ENCODE measurements around the gene SEC61G. TPM values are rescaled to one million over a fixed set of nuclear protein-coding genes. Genes with fewer than 3 reads are reported as not detected.

Gene SEC61G
- total RNA-seq, 1 experiment from 2014 or later, result 208 TPM

DNA sequence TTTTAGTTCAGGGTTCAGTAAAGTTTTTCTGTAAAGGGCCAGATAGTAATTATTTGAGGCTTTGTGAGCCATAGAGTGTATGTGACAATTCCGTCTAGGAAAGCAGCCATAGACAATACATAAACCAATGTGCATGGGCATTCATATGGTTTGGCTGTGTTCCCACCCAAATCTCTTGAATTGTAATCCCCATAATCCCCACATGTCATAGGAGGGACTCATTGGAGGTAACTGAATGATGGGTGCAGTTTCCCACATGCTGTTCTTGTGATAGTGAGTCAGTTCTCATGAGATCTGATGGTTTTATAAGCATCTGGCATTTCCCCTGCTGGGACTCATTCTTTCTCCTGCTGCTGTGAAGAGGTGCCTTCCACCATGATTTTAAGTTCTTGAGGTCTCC lies 29.9 kb downstream of the SEC61G start (continued):
- TF ChIP-seq, protein P1, sequence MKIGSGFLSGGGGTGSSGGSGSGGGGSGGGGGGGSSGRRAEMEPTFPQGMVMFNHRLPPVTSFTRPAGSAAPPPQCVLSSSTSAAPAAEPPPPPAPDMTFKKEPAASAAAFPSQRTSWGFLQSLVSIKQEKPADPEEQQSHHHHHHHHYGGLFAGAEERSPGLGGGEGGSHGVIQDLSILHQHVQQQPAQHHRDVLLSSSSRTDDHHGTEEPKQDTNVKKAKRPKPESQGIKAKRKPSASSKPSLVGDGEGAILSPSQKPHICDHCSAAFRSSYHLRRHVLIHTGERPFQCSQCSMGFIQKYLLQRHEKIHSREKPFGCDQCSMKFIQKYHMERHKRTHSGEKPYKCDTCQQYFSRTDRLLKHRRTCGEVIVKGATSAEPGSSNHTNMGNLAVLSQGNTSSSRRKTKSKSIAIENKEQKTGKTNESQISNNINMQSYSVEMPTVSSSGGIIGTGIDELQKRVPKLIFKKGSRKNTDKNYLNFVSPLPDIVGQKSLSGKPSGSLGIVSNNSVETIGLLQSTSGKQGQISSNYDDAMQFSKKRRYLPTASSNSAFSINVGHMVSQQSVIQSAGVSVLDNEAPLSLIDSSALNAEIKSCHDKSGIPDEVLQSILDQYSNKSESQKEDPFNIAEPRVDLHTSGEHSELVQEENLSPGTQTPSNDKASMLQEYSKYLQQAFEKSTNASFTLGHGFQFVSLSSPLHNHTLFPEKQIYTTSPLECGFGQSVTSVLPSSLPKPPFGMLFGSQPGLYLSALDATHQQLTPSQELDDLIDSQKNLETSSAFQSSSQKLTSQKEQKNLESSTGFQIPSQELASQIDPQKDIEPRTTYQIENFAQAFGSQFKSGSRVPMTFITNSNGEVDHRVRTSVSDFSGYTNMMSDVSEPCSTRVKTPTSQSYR (CRISPR knock-in tag; IDR thresholded peaks at IDR 0.05), result no peak
- no peak for TF ChIP-seq NFATC4 (CRISPR knock-in tag; IDR thresholded peaks at IDR 0.05)
- TF ChIP-seq SP1 (CRISPR knock-in tag; conservative IDR thresholded peaks at IDR 0.05), result no peak
- TF ChIP-seq TP53 (CRISPR knock-in tag; IDR thresholded peaks at IDR 0.05), result no peak

DNA sequence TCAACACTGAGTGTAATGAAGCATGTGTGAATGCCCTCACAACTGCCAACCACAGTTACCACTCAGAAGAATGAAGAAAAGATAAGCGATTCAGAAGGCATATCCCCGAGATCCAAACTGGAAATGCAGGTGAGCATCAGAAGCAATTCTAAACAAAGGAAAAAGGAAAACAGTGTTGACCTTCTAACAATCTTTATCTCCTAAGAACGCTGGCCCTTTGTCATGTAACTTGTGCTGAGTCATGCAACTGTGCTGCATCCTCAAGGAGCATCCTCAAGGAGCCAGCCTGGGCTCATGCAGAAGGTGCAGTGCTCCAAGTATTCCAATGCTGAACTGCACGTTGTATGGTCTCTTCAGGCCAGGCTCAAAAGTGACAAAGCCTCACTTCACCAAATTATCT lies 30.6 kb downstream of the SEC61G start:
- H3K4me1 Mint-ChIP-seq, result peaks cover 13% of the 10 kb centered on the region
- DNase-seq (ENCODE audit: low spot score) (no peak), ATAC-seq (peak; percentile 78)
- TF ChIP-seq ZNF138 (CRISPR knock-in tag; conservative IDR thresholded peaks at IDR 0.05), result no peak
- TF ChIP-seq NFE2L1 (CRISPR knock-in tag; IDR thresholded peaks at IDR 0.05), result peak; percentile 92
- H3K9me3 Mint-ChIP-seq, result no peaks in the 10 kb centered on the region
- no peak overlapping the region for H3K4me3 Mint-ChIP-seq
- CTCF ChIA-PET, result no interaction called here
- POLR2A ChIA-PET, result no interaction called here
- H3K27me3 Mint-ChIP-seq (ENCODE audit: low read depth), result no peaks in the 10 kb centered on the region
- H3K27ac Mint-ChIP-seq, result no peak overlapping the region
- H3K36me3 Mint-ChIP-seq, result no peaks in the 10 kb centered on the region

DNA sequence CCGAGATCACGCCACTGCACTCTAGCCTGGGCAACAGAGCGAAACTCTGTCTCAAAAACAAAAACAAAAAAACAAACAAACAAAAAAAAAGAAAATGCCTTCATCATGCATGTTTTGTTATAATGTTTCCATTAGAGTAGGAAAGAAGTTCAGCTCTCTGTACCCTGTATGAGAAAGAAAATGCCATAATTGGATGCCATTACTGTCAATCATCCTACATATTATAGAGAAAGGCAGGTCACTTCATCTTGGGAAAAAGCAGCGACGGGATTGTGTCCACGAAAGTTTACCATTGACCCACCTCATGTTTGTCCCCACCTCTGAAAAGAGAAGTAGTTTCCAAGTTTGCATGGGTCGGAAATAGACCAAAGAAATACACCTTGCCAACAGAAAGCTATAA lies 33.8 kb downstream of the SEC61G start:
- TF ChIP-seq, protein P2, sequence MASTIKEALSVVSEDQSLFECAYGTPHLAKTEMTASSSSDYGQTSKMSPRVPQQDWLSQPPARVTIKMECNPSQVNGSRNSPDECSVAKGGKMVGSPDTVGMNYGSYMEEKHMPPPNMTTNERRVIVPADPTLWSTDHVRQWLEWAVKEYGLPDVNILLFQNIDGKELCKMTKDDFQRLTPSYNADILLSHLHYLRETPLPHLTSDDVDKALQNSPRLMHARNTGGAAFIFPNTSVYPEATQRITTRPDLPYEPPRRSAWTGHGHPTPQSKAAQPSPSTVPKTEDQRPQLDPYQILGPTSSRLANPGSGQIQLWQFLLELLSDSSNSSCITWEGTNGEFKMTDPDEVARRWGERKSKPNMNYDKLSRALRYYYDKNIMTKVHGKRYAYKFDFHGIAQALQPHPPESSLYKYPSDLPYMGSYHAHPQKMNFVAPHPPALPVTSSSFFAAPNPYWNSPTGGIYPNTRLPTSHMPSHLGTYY (CRISPR knock-in tag; IDR thresholded peaks at IDR 0.05), result no peak
- TF ChIP-seq TEAD1 (CRISPR knock-in tag; IDR thresholded peaks at IDR 0.05) (no peak), ZNF317 (CRISPR knock-in tag; IDR thresholded peaks at IDR 0.05; ENCODE audit: borderline replicate concordance, low read depth) (no peak), NR3C1 (CRISPR knock-in tag; conservative IDR thresholded peaks at IDR 0.05; ENCODE audit: low read depth) (no peak), NFE2L1 (CRISPR knock-in tag; IDR thresholded peaks at IDR 0.05) (no peak), JAZF1 (CRISPR knock-in tag; IDR thresholded peaks at IDR 0.05) (no peak), RORB (CRISPR knock-in tag; IDR thresholded peaks at IDR 0.05) (no peak), NFYB (CRISPR knock-in tag; conservative IDR thresholded peaks at IDR 0.05; ENCODE audit: low read depth) (no peak), TP53 (CRISPR knock-in tag; IDR thresholded peaks at IDR 0.05) (no peak)
- TF ChIP-seq, protein P3, sequence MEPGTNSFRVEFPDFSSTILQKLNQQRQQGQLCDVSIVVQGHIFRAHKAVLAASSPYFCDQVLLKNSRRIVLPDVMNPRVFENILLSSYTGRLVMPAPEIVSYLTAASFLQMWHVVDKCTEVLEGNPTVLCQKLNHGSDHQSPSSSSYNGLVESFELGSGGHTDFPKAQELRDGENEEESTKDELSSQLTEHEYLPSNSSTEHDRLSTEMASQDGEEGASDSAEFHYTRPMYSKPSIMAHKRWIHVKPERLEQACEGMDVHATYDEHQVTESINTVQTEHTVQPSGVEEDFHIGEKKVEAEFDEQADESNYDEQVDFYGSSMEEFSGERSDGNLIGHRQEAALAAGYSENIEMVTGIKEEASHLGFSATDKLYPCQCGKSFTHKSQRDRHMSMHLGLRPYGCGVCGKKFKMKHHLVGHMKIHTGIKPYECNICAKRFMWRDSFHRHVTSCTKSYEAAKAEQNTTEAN (CRISPR knock-in tag; IDR thresholded peaks at IDR 0.05), result no peak
- TF ChIP-seq, protein P4, sequence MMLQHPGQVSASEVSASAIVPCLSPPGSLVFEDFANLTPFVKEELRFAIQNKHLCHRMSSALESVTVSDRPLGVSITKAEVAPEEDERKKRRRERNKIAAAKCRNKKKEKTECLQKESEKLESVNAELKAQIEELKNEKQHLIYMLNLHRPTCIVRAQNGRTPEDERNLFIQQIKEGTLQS (CRISPR knock-in tag; conservative IDR thresholded peaks at IDR 0.05), result no peak
- TF ChIP-seq, protein P5, sequence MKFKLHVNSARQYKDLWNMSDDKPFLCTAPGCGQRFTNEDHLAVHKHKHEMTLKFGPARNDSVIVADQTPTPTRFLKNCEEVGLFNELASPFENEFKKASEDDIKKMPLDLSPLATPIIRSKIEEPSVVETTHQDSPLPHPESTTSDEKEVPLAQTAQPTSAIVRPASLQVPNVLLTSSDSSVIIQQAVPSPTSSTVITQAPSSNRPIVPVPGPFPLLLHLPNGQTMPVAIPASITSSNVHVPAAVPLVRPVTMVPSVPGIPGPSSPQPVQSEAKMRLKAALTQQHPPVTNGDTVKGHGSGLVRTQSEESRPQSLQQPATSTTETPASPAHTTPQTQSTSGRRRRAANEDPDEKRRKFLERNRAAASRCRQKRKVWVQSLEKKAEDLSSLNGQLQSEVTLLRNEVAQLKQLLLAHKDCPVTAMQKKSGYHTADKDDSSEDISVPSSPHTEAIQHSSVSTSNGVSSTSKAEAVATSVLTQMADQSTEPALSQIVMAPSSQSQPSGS (CRISPR knock-in tag; IDR thresholded peaks at IDR 0.05; ENCODE audit: borderline replicate concordance, low read depth), result no peak
- H3K27me3 Mint-ChIP-seq (ENCODE audit: low read depth), result no peaks in the 10 kb centered on the region

More for the DNA sequence above, 33.8 kb downstream of the SEC61G start:
- no peak overlapping the region for H3K4me3 Mint-ChIP-seq
- H3K36me3 Mint-ChIP-seq, result no peaks in the 10 kb centered on the region
- ATAC-seq, result no peak
- no peaks in the 10 kb centered on the region for H3K9me3 Mint-ChIP-seq
- DNase-seq (ENCODE audit: low spot score), result no peak
- POLR2A ChIA-PET, result no interaction called here
- CTCF ChIA-PET, result no interaction called here
- no peak overlapping the region for H3K27ac Mint-ChIP-seq
- peaks cover 16% of the 10 kb centered on the region for H3K4me1 Mint-ChIP-seq

All from WTC11 (cell line).